ENCODE results near the gene CYFIP2. TPM values are rescaled to one million over a fixed set of nuclear protein-coding genes. Genes with fewer than 3 reads are reported as not detected.

CYFIP2 gene
- total and polyA plus RNA-seq, 2 of the 8 experiments (the other 6 are each of a cell fraction or from before 2014, with no cell fraction given) = 45.1 to 80.6 TPM

DNA sequence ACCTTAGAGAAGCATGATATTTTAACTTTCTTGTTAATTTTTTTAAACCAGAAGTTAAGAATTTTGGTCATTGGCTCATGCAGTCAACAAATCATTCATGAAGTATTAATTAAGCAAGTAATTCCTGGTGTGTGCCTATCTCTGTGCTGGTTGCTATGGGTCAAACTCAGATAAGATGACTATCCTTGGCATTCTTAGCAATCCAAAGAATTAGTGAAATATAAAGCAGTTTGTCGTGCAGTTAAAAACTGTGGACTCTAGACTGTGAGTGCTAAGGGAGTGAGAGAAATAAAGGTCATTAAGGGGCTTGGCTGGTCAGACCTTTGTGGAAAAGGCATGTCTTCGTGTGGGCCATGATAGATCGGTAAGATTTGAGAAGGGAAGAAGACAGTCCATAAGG is 4.8 kb downstream of the CYFIP2 start (continued):
- TF ChIP-seq, protein P1, sequence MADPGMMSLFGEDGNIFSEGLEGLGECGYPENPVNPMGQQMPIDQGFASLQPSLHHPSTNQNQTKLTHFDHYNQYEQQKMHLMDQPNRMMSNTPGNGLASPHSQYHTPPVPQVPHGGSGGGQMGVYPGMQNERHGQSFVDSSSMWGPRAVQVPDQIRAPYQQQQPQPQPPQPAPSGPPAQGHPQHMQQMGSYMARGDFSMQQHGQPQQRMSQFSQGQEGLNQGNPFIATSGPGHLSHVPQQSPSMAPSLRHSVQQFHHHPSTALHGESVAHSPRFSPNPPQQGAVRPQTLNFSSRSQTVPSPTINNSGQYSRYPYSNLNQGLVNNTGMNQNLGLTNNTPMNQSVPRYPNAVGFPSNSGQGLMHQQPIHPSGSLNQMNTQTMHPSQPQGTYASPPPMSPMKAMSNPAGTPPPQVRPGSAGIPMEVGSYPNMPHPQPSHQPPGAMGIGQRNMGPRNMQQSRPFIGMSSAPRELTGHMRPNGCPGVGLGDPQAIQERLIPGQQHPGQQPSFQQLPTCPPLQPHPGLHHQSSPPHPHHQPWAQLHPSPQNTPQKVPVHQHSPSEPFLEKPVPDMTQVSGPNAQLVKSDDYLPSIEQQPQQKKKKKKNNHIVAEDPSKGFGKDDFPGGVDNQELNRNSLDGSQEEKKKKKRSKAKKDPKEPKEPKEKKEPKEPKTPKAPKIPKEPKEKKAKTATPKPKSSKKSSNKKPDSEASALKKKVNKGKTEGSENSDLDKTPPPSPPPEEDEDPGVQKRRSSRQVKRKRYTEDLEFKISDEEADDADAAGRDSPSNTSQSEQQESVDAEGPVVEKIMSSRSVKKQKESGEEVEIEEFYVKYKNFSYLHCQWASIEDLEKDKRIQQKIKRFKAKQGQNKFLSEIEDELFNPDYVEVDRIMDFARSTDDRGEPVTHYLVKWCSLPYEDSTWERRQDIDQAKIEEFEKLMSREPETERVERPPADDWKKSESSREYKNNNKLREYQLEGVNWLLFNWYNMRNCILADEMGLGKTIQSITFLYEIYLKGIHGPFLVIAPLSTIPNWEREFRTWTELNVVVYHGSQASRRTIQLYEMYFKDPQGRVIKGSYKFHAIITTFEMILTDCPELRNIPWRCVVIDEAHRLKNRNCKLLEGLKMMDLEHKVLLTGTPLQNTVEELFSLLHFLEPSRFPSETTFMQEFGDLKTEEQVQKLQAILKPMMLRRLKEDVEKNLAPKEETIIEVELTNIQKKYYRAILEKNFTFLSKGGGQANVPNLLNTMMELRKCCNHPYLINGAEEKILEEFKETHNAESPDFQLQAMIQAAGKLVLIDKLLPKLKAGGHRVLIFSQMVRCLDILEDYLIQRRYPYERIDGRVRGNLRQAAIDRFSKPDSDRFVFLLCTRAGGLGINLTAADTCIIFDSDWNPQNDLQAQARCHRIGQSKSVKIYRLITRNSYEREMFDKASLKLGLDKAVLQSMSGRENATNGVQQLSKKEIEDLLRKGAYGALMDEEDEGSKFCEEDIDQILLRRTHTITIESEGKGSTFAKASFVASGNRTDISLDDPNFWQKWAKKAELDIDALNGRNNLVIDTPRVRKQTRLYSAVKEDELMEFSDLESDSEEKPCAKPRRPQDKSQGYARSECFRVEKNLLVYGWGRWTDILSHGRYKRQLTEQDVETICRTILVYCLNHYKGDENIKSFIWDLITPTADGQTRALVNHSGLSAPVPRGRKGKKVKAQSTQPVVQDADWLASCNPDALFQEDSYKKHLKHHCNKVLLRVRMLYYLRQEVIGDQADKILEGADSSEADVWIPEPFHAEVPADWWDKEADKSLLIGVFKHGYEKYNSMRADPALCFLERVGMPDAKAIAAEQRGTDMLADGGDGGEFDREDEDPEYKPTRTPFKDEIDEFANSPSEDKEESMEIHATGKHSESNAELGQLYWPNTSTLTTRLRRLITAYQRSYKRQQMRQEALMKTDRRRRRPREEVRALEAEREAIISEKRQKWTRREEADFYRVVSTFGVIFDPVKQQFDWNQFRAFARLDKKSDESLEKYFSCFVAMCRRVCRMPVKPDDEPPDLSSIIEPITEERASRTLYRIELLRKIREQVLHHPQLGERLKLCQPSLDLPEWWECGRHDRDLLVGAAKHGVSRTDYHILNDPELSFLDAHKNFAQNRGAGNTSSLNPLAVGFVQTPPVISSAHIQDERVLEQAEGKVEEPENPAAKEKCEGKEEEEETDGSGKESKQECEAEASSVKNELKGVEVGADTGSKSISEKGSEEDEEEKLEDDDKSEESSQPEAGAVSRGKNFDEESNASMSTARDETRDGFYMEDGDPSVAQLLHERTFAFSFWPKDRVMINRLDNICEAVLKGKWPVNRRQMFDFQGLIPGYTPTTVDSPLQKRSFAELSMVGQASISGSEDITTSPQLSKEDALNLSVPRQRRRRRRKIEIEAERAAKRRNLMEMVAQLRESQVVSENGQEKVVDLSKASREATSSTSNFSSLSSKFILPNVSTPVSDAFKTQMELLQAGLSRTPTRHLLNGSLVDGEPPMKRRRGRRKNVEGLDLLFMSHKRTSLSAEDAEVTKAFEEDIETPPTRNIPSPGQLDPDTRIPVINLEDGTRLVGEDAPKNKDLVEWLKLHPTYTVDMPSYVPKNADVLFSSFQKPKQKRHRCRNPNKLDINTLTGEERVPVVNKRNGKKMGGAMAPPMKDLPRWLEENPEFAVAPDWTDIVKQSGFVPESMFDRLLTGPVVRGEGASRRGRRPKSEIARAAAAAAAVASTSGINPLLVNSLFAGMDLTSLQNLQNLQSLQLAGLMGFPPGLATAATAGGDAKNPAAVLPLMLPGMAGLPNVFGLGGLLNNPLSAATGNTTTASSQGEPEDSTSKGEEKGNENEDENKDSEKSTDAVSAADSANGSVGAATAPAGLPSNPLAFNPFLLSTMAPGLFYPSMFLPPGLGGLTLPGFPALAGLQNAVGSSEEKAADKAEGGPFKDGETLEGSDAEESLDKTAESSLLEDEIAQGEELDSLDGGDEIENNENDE (IDR thresholded peaks at IDR 0.05; ENCODE audit: insufficient replicate concordance, low read length) = no peak
- TF ChIP-seq SIX5 (IDR thresholded peaks at IDR 0.05; ENCODE audit: low read depth, low read length) (no peak), EP300 (IDR thresholded peaks at IDR 0.05; ENCODE audit: borderline replicate concordance in 1 of 2, low read depth in 2 of 2, low read length in 2 of 2) (no peak), BCL11A (IDR thresholded peaks at IDR 0.05; ENCODE audit: low read depth in 2 of 2, low read length in 2 of 2) (no peak), RAD21 (IDR thresholded peaks at IDR 0.05 in 1 of 2, conservative IDR thresholded peaks at IDR 0.05 in 1 of 2; ENCODE audit: low read depth in 2 of 2, low read length in 2 of 2) (no peak), EGR1 (IDR thresholded peaks at IDR 0.05; ENCODE audit: borderline replicate concordance, low read depth, low read length) (no peak), RNF2 (IDR thresholded peaks at IDR 0.05; ENCODE audit: borderline replicate concordance, low read depth, low read length, missing control alignments, poor library complexity, severe bottlenecking) (no peak), PHF8 (conservative IDR thresholded peaks at IDR 0.05; ENCODE audit: low read depth, low read length) (no peak), TCF12 (IDR thresholded peaks at IDR 0.05; ENCODE audit: low read depth, low read length) (no peak)
- TF ChIP-seq, protein P2, sequence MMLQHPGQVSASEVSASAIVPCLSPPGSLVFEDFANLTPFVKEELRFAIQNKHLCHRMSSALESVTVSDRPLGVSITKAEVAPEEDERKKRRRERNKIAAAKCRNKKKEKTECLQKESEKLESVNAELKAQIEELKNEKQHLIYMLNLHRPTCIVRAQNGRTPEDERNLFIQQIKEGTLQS (IDR thresholded peaks at IDR 0.05; ENCODE audit: insufficient read depth, low read depth, low read length) = no peak

Data from H1 (cell line).